ENCODE measurements around the gene OR2V1.
"Not testable (repeated sequence)": the region's sequence is repeated elsewhere in the genome, so short reads cannot be mapped to it uniquely, and the experiment has no call there.

OR2V1 gene

GRCh38 chr5:181130832-181131496, at the start of gene OR2V1:
OR2V1 (minus strand) TSS chr5:181131169; CDS start chr5:181125304, 5,865 bp downstream.
- DNase-seq, result no peak

GRCh38 chr5:181177559-181177958, 46.6 kb upstream of the OR2V1 start:
- not testable (repeated sequence) for DNase-seq

- no peak for DNase-seq
Observed at GRCh38 chr5:181176254-181176952, 45.4 kb upstream of the OR2V1 start.

GRCh38 chr5:181173420-181174342, 42.7 kb upstream of the OR2V1 start:
- peak; percentile 75 for DNase-seq

GRCh38 chr5:181173027-181173419, 42.1 kb upstream of the OR2V1 start:
- DNase-seq, result no peak

GRCh38 chr5:181171782-181172181, 40.8 kb upstream of the OR2V1 start:
- DNase-seq, result no peak

GRCh38 chr5:181170996-181171395, 40.0 kb upstream of the OR2V1 start:
- no peak for DNase-seq

- DNase-seq, result no peak
Observed at GRCh38 chr5:181170237-181170825, 39.4 kb upstream of the OR2V1 start.

GRCh38 chr5:181169459-181170236, 38.7 kb upstream of the OR2V1 start:
- peak; percentile 88 for DNase-seq

GRCh38 chr5:181168595-181169118, 37.7 kb upstream of the OR2V1 start:
- no peak for DNase-seq

GRCh38 chr5:181167814-181168488, 37.0 kb upstream of the OR2V1 start:
- DNase-seq, result peak; percentile 48

GRCh38 chr5:181166812-181167733, 36.1 kb upstream of the OR2V1 start:
- DNase-seq, result no peak

GRCh38 chr5:181164076-181164952, 33.3 kb upstream of the OR2V1 start:
- DNase-seq, result peak; percentile 48

- DNase-seq, result no peak
Observed at GRCh38 chr5:181163487-181164075, 32.6 kb upstream of the OR2V1 start.

GRCh38 chr5:181161534-181162175, 30.7 kb upstream of the OR2V1 start:
- no peak for DNase-seq

GRCh38 chr5:181160755-181161533, 30.0 kb upstream of the OR2V1 start:
- DNase-seq, result peak; percentile 66

GRCh38 chr5:181160152-181160754, 29.3 kb upstream of the OR2V1 start:
- peak; percentile 77 for DNase-seq
